Epidermal melanocyte (primary cell): ENCODE results near the gene SMIM29.
"Not testable (repeated sequence)": the region's sequence is repeated elsewhere in the genome, so short reads cannot be mapped to it uniquely, and the experiment has no call there.

Source experiments
- DNase-seq: peaks from one replicate; pipeline ENCODE4 v3.0.0; 2011; ENCODE audit warnings: low spot score; ENCODE audit not compliant: insufficient read length

SMIM29 gene

DNA sequence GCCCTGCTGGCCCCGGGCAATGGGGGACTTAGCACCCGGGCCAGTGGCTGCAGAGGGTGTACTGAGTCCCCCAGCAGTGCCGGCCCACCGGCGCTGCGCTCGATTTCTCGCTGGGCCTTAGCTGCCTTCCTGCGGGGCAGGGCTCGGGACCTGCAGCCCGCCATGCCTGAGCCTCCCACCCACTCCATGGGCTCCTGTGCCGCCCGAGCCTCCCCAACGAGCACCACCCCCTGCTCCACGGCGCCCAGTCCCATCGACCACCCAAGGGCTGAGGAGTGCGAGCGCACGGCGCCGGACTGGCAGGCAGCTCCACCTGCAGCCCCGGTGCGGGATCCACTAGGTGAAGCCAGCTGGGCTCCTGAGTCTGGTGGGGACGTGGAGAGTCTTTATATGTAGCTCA, 20.3 kb upstream of the SMIM29 start:
- DNase-seq, result not testable (repeated sequence)

- DNase-seq, result no peak
Observed at GRCh38 chr6:34267746-34268145, 18.9 kb upstream of the SMIM29 start.

GRCh38 chr6:34263484-34263883, 14.7 kb upstream of the SMIM29 start:
- DNase-seq, result not testable (repeated sequence)

DNA sequence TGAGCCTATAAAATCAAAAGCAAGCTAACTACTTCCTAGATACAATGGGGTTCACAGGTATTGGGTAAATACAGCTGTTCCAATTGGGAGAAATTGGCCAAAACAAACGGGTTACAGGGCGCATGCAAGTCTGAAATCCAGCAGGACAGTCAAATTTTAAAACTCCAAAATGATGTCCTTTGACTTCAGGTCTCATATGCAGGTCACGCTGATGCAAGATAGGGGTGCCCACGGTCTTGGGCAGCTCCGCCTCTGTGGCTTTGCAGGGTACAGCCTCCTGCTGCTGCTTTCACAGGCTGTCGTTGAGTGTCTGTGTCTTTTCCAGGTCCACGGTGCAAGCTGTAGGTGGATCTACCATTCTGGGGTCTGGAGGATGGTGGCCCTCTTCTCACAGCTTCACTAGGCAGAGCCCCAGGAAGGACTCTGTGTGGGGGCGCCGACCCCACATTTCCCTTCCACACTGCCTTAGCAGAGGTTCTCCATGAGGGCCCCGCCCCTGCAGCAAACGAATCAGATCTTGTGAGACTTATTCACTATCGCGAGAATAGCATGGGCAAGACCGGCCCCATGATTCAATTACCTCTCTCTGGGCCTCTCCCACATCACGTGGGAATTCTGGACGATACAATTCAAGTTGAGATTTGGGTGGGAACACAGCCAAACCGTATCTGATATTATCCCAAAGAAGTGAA, 11.9 kb upstream of the SMIM29 start:
- DNase-seq, result no peak

DNA sequence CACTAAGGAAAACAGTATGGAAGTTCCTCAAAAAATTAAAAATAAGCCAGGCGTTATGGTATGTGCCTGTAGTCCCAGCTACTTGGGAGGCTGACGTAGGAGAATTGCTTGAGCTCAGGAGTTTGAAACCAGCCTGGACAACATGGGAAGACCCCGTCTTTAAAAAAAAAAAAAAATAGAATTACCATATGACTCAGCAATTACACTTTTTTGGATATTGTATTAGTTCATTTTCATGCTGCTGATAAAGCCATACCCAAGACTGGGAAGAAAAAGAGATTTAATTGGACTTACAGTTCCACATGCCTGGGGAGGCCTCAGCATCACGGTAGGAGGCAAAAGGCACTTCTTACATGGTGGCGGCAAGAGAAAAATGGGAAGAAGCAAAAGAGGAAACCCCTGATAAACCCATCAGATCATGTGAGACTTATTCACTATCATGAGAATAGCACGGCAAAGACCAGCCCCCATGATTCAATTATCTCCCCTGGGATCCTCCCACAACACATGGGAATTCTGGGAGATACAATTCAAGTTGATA, 10.8 kb upstream of the SMIM29 start:
- DNase-seq, result no peak

- not testable (repeated sequence) for DNase-seq
Observed at GRCh38 chr6:34252395-34252794, 3.6 kb upstream of the SMIM29 start.

GRCh38 chr6:34249469-34250261, 859 bp upstream of the SMIM29 start:
- no peak for DNase-seq

DNA sequence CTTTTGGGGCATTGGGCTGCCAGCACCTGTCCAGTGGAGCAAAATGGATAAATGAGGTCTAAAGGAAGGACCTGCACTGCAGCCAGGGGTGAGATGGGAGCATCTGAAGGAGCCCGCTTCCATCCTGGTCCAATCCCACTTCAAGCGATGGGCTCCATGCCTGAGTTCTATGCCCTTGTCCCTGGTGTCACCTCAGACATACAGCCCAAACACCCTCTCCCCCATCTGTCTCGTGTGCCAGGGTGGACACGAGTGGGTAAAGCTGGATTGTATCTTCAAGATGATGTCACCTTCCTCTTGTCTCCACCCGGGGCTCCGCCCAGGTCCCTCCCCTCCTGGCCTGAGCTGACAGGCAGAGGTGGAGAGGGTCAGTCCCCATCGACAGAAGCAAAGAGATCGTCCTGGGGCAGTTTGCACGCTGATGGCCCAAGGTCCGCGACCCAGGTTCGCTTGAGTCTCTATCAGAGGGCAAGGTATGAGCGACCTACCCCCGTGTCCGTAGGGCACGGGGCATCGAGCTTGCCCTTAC, 544 bp downstream of the SMIM29 start:
- DNase-seq, result no peak

- no peak for DNase-seq
Observed at GRCh38 chr6:34247481-34248197, 1.2 kb downstream of the SMIM29 start.

DNA sequence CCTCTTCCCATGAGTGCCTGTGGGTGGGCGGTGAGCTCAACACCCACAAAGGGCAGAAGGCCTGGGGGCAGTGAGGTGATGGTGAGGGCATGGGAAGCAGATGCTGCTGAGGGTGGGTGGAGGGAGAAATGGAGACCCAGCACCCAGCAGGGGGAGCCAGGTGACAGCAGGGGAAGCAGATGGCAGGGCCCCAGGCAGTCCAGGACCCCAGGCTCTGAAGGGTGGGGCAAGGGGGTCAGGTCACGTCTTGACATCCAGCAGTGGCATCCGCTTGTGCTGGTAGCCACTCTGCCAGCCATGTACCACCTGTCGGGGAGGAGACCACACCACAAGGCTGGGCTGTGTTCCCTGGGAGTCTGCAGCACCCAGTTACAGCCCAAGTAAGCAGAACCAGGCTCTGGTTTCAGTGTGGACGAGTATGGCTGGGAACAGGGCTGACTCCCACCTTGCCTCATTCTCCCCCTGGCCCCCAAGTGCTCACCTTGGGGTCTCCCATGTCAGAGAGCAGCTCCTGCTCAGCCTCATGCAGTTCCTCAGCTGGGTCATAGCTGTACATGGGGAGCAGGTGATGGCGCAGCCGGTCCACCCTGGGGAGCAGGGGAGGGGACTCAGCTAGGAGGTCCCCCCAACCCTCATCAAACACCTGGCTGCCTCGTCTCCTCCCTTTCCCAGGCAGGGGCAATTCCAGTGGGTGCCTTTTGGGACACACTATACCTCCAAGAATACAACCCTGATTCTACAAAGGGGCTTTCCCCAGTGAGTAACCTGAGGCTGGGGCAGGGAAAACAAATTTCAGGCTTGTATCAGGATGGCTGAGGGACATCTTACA, 2.0 kb downstream of the SMIM29 start:
- no peak for DNase-seq

DNA sequence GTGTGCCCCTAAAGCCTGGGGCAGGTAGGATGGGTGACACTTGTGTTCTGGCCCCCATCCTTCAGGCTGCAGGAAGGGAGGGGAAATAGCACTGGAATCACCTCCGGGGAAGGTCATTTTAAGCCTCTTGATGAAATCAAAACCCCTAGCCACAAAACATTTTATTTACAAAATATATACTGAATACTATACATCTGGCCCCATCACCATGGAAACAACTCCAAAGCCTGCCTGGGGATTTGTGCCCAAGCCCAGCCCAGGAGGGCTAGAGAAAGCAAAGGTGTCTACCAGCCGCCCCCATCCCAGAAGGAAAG, 2.6 kb downstream of the SMIM29 start:
- no peak for DNase-seq

GRCh38 chr6:34245761-34246140, 3.1 kb downstream of the SMIM29 start:
- not testable (repeated sequence) for DNase-seq

- DNase-seq, result not testable (repeated sequence)
Observed at GRCh38 chr6:34245032-34245760, 3.6 kb downstream of the SMIM29 start.

DNA sequence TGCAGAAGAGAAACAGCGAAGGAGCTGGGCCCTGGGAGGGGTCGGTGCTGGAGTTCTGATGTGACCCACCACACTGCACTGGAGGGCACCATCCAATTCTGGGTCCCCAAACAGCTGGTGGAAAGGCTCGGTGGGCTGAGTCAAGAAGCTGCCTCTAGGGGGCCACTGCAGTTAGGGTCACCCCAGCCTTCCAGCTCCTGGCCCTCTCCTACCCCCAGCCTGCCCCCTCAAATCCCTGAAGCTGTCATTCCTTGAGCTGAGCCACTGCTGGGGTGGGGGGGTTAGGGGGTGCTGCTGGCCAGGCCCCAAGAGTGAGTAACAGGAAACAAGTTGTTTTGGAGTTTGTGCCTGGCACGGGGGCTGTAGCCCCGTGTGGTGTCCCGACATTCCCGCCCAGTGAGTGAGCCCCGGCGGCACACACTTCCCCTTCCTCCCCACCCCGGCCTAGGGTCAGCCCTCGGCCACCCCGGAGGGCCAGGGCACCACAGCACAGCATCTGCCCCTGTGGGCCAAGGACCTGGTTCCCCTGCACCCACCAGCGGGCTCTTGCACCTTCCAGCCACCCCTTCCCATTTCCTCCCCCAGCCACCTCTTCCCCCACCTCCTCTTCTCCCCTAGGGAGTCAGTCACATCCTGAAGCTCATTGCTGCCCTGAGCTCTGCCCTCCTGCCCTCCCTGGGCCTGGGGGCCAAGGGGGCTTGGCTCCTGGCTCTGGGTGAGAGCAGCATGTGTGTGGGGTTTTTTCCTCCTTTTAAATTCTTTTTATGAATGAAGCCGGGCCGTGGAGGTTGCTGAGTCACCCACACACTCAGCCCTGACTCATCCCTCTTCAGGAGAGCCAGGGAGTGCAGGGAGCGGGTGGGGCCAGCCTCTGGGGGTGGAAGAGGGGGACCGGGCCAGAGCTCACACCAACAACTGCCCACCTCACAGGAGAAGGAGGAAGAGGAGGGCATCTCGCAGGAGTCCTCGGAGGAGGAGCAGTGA, 4.6 kb downstream of the SMIM29 start:
- peak; percentile 76 for DNase-seq

GRCh38 chr6:34243131-34243771, 5.6 kb downstream of the SMIM29 start:
- no peak for DNase-seq

DNA sequence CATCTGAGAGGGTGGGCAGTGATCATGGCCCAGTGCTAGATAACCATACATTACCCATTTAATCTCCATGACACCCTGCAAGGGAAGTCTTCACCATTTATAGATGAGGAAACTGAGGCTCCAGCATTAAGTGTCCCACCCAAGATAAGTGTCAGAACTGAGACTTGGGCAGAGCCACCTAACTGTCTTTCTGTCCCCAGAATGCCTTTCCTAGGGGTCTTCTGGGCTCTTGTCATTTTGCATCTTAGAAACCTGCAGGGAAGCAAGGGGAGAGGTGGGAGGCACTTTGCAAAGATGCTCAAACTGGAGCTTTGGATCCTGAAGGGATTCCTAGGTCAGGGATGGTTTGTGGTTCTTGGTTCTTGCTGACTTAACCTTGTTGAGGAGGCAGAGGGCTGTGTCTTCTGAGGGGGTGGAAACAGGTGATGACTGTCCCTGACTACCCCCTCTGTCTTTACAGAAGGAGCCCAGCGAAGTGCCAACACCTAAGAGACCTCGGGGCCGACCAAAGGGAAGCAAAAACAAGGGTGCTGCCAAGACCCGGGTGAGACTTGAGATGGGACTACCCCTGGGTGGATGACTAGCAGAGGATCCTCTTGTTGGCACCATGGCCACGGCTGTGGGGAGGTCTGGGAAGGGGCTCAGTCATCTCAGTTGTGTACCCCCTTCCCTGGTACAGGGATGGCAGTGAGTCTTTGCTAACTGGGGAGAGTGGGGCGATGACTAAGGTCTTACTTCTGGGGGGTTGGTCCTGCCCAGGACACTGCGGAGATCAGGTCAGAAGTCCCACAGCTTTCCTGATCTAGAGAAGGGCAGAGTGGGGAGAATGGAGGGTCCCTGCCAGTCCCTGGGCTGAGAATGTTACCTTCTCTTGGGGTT, 6.3 kb downstream of the SMIM29 start:
- DNase-seq, result no peak

DNA sequence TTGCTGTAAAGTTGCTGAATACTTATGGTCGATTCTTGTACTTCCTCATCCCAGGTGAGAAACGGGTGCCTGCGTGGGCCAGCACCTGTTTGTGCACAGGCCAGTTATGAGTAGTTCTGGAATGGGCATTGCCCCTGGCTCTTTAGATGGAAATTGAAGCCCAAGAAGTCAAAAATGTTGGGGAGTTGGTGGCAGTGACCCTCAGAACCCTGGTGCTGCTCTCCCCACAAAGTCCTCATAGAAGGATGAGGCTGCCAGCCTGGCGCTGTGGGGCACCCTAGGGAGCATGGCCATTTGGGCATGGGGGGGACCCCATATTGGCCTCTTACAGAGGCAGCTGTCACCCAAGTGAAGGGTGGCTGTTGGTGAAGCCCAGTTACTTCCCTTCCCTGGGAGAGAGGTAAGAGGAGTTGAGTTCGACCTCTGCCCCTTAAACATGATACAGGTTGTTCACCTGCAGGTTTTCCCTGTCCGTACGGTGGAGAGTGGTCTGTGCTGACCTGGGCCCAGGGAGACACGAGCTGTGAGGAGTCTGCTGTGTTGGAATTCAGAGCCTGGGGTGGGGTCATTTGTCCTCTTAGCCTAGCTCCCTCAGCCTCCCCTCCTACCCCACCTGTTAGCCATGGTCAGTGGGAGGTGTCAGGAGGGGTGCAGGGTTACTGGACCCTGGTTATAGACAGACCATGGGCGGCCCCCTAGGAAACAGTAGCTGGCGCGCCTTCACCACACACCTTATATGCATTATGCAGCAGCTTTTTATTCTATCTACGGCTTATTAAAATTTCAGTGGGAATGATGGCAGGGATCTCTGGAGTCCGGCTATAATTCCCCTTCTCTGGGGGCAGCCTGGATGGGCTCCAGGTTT, 7.2 kb downstream of the SMIM29 start:
- DNase-seq, result no peak
